Fibroblast of mammary gland (primary cell): ENCODE results near the gene C9orf78.

Experiments used
- DNase-seq: peaks from one replicate; pipeline ENCODE4 v3.0.0-alpha.2; 2010; ENCODE audit warnings: low read depth
- H3K4me3 ChIP-seq: 2 replicates; pipeline ENCODE4 v1.5.1; 2011; ENCODE audit warnings: low read depth, mild to moderate bottlenecking, low read length, moderate library complexity; ENCODE audit not compliant: control insufficient read depth
- TF ChIP-seq, protein P1 (sequence below): conservative IDR thresholded peaks from 2 replicates; pipeline ENCODE4 v1.5.1; 2011; ENCODE audit warnings: low read depth, low read length, inconsistent platforms; ENCODE audit not compliant: control insufficient read depth, insufficient read depth

Gene C9orf78

DNA sequence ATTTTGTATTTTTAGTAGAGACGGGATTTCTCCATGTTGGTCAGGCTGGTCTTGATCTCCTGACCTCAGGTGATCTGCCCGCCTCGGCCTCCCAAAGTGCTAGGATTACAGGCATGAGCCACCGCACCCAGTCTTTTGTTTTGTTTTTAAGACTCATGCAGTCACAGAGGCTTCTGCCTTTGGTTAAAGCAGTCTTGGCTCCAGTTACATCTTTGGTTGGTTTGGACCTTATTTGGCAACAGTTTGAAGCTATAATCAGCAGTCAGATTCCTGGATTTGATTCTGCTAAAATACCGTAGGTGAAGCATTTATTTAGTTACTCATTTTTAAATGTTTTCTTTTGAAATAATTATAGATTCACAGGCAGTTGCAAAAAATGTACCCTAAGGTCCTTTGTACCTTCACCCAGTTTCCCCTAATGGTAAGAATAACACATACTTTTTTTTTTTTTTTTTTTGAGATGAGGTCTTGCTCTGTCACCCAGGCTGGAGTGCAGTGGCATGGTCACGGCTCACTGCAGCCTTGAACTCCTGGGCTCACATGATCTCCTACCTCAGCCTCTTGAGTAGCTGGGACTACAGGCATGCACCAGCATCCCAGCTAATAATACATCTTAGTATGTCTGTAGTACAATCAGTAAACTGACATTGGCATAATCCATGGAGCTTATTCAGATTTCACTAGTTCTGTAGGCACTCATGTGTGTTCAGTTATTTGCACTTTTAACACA lies 15.9 kb upstream of the C9orf78 start:
- no peak overlapping the region for H3K4me3 ChIP-seq
- TF ChIP-seq, protein P1, sequence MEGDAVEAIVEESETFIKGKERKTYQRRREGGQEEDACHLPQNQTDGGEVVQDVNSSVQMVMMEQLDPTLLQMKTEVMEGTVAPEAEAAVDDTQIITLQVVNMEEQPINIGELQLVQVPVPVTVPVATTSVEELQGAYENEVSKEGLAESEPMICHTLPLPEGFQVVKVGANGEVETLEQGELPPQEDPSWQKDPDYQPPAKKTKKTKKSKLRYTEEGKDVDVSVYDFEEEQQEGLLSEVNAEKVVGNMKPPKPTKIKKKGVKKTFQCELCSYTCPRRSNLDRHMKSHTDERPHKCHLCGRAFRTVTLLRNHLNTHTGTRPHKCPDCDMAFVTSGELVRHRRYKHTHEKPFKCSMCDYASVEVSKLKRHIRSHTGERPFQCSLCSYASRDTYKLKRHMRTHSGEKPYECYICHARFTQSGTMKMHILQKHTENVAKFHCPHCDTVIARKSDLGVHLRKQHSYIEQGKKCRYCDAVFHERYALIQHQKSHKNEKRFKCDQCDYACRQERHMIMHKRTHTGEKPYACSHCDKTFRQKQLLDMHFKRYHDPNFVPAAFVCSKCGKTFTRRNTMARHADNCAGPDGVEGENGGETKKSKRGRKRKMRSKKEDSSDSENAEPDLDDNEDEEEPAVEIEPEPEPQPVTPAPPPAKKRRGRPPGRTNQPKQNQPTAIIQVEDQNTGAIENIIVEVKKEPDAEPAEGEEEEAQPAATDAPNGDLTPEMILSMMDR = no peak
- no peak for DNase-seq

DNA sequence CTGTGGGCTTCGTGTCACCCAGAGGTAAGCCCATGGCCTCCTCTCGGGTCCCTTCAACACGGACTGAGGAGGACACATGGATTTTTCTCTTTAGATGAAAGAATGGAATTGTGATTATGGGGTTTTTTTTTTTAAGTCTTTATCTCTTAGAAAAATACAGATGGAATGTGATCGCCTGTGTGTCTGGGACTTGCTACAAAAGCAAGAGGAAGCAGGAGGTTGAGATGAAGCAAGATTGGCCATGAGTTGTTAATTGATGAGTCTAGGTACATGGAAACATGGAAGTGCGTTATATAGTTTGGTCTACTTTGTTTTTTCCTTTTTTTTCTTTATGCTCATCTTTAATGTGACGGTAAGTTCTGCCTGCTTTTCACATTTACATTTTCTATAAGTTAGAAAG lies 14.8 kb upstream of the C9orf78 start:
- no peak overlapping the region for H3K4me3 ChIP-seq
- DNase-seq = no peak
- TF ChIP-seq, protein P1 = no peak

DNA sequence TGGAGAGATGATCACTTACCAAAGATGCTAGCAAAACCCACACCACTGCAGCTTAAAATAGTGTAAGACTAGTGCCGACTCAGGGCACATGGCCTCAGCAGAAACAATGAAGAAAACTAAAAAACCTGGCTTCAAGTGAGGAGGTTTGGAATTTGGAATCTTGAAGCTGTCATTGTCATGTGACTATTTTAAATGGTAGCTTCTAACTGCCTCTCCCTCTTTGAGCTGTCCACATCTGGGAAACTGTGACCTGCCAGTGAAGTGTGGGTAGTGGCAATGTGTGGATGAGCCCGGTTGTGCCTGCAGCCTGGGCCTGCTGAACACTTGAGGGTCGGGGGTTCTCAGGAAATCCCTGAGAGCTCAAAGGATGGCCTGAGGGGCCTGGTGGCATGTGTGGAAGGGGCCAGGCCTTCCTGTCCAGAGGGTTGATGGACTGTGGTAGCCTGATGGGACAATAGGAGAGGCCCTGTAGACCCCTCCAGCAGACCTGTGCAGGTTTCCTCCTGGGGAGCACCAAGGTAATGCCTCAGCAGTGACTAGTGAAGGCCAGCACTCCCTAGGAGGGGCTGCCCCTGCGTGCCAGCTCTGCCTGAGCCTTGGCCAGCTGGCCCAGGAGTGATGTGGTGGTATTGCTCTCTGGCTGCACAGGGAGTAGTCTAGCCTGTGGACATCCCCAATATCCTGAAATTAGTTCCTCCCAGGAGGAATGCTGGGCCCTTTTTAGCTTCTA lies 13.8 kb upstream of the C9orf78 start:
- no peak for DNase-seq
- H3K4me3 ChIP-seq = no peak overlapping the region
- TF ChIP-seq, protein P1 = no peak

DNA sequence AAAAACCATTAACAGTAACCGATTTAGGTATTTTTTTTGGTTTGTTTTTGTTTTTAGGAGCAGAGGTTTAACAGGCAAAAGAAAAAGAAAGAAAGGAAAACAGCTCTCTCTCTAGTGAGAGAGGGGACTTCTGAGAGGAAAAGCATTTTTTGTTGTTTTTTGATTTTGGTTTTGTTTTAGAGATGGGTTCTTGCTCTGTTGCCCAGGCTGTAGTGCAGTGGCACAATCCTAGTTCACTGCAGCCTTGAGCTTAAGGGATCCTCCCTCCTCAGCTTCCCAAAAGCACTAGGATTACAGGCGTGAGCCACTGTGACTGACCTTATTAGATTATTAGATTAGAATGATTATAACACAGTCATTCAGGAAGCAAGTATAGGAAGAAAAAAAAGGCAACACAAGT lies 10.3 kb upstream of the C9orf78 start:
- TF ChIP-seq, protein P1 = no peak
- no peak overlapping the region for H3K4me3 ChIP-seq
- no peak for DNase-seq

DNA sequence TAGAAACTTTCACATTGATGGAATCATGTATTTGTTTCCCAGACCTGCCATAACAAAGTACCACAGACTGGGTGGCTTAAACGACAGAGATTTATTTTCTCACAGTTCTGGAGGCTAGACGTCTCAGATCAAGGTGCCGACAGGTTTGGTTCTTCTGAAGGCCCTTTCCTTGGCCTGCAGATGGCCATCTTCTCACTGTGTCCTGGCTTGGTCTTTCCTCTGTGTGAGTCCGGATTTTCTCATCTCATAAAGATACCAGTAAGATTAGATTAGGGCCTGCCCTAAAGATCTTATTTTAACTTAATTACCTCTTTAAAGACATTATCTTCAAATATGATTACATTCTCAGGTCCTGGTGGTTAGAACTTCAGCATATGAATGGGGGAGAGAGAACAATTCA lies 6.0 kb upstream of the C9orf78 start:
- TF ChIP-seq, protein P1 = no peak
- H3K4me3 ChIP-seq = no peak overlapping the region
- no peak for DNase-seq

DNA sequence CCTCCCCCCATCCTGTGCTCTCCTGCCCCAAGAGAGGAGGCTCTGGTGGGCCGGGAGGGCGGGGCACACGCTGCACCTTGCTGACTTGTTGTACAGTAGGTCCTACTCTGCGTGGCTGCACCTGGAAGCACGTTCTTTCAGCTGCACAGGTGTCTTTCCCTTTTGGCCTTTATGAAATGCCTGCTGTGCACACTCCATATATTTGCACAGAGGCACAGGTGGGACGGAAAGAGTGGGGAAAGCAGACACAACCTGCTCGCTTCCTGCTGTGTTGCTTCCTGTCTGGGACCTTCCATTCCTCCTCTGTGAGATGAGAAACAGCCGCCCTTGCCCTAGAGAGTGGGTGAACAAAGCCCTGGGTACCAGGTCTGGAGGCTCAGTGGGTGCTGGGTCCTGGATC lies 5.0 kb upstream of the C9orf78 start:
- H3K4me3 ChIP-seq = no peak overlapping the region
- TF ChIP-seq, protein P1 = no peak
- no peak for DNase-seq
